ENCODE data around the gene METTL15. TPM values are rescaled to one million over a fixed set of nuclear protein-coding genes. Genes with fewer than 3 reads are reported as not detected.

The METTL15 gene
- total and polyA plus RNA-seq, 3 experiments from 2014 or later: 7.9 to 15.3 (median 14.1) TPM

DNA sequence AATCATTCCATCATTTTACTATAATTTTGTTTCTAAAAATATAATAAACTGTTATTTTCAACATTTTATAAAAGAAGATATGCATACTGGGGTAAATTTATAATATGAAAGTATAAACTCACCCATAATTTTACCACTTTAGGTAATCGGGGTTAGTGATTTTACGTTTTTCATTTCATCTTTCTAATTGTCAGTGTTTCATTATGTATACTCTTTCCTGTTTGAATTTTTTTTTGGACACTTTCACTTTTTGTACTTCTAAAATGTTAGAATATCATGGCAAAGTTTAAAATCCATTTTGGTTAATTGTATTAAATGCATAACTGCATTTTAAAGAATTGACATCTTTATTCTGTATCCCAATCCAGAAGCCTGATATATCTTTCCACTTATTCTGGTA is 115.8 kb downstream of the METTL15 start:
- Mint-ChIP-seq H3K4me3 (no peak overlapping the region), H3K27ac (no peak overlapping the region), H3K4me1 (peaks cover 25 to 42% (median 40%) of the 10 kb centered on the region in 3 donors), H3K9me3 (peaks cover 0 to 15% (median 0%) of the 10 kb centered on the region in 5 donors), H3K27me3 (no peaks in the 10 kb centered on the region), H3K36me3 (peaks cover 4 to 39% (median 11%) of the 10 kb centered on the region in 3 donors)
- no peaks in the 10 kb centered on the region for H3K4me1 ChIP-seq (ENCODE audit: insufficient read depth, low read length)
- no peak overlapping the region for H3K4me3 ChIP-seq (ENCODE audit: low read length)
- DNase-seq: no peak
- CTCF ChIA-PET: no interaction called here
- no peaks in the 10 kb centered on the region for H3K9me3 ChIP-seq (ENCODE audit: low read length)
- POLR2A ChIA-PET: no interaction called here
- H3K36me3 ChIP-seq (ENCODE audit: insufficient read depth, low read length): no peaks in the 10 kb centered on the region
- H3K27ac ChIP-seq (ENCODE audit: low read depth, low read length): no peak overlapping the region
- no peaks in the 10 kb centered on the region for H3K27me3 ChIP-seq (ENCODE audit: insufficient read depth, low read length, poor library complexity, severe bottlenecking)

DNA sequence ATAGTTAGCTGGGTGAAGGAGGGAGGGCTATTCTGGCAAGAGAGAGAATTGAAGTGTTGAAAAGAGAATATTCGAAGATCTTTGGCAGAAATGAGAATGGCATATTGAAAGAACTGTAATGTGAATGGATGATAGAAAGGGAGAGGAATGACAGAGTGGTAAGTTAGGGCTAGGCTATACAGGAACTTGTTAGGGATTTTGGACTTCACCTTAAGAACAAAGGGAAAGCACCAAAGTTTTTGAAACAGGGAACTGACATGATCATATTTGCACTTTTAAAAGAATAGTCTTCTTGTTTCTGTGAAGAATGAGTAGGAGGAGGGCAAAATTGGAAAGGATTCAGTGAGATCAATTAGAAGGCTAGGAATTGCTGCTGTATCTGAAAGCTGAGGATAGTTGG is 119.3 kb downstream of the METTL15 start:
- Mint-ChIP-seq H3K4me1 (peaks cover 12 to 33% (median 16%) of the 10 kb centered on the region in 3 donors), H3K36me3 (peaks cover 15 to 22% (median 17%) of the 10 kb centered on the region in 3 donors)
- no peaks in the 10 kb centered on the region for H3K36me3 ChIP-seq (ENCODE audit: insufficient read depth, low read length)

DNA sequence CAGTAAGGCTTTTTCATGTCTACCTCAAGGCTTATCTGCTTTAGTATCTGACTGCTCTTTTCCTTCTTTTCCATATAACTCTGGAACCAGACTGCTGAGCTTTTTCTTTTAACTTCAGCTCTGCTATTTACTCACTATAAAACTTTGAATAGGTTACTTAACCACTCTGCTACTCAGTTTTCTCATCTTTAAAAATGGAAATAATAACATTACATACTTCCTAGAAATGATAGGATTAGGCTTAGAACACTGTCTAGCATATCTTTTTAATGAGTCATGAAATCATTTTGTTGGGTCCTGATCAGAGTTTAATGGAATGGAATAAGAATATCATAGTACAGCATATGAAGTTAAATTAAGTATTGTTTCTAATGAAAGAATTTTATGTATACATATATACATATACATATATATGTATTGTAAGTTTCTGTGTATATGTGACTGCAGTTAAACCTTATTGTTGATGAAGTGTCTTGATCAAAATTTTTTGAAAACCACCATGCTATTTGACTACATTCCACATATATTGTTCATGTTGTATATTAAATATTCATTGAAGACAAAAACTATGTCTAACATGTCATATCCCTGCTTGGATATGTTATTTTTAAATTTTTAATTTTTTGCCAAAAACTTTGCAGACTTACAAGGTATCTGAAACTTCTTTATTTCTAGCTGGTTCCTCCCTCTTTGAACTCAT is 120.2 kb downstream of the METTL15 start:
- Mint-ChIP-seq H3K9me3 (peaks cover 0 to 3% (median 0%) of the 10 kb centered on the region in 5 donors), H3K4me1 (peaks cover 11 to 25% (median 12%) of the 10 kb centered on the region in 3 donors), H3K27ac (no peak overlapping the region), H3K4me3 (no peak overlapping the region), H3K27me3 (no peaks in the 10 kb centered on the region), H3K36me3 (peaks cover 17 to 26% (median 18%) of the 10 kb centered on the region in 3 donors)
- H3K27ac ChIP-seq (ENCODE audit: low read depth, low read length): no peak overlapping the region
- H3K4me3 ChIP-seq (ENCODE audit: low read length): no peak overlapping the region
- no peaks in the 10 kb centered on the region for H3K9me3 ChIP-seq (ENCODE audit: low read length)
- no peak for DNase-seq
- ChIA-PET CTCF (no interaction called here), POLR2A (no interaction called here)
- no peaks in the 10 kb centered on the region for H3K4me1 ChIP-seq (ENCODE audit: insufficient read depth, low read length)
- H3K27me3 ChIP-seq (ENCODE audit: insufficient read depth, low read length, poor library complexity, severe bottlenecking): no peaks in the 10 kb centered on the region
- H3K36me3 ChIP-seq (ENCODE audit: insufficient read depth, low read length): no peaks in the 10 kb centered on the region

More for the DNA sequence above, 119.3 kb downstream of the METTL15 start:
- H3K27me3 ChIP-seq (ENCODE audit: insufficient read depth, low read length, poor library complexity, severe bottlenecking): no peaks in the 10 kb centered on the region
- no peaks in the 10 kb centered on the region for H3K4me1 ChIP-seq (ENCODE audit: insufficient read depth, low read length)
- no peak overlapping the region for H3K27ac Mint-ChIP-seq
- CTCF ChIA-PET: no interaction called here
- no peak overlapping the region for H3K27ac ChIP-seq (ENCODE audit: low read depth, low read length)
- no peak overlapping the region for H3K4me3 ChIP-seq (ENCODE audit: low read length)
- no peaks in the 10 kb centered on the region for H3K9me3 ChIP-seq (ENCODE audit: low read length)
- H3K9me3 Mint-ChIP-seq: peaks cover 0 to 3% (median 0%) of the 10 kb centered on the region in 5 donors
- no peaks in the 10 kb centered on the region for H3K27me3 Mint-ChIP-seq
- POLR2A ChIA-PET: no interaction called here
- no peak for DNase-seq
- H3K4me3 Mint-ChIP-seq: no peak overlapping the region

DNA sequence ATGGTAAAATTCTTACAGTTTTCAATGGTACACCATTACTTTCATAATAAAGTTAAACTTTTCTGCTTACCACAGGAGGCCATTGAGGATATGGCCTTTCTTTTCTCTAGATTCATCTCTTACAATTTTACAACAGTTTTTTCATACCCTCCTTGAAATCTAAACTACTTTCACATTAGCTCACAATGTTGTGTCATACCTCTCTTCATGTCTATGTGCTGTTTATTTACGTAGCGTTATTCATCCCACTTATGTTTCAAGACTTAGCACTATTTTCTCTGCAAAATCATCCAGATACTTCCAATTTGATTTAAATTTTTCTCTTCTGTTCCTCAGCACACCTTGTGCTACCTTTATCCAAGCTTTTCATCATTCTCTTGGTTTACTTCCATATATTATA is 123.3 kb downstream of the METTL15 start:
- Mint-ChIP-seq H3K9me3 (peaks cover 0 to 5% (median 3%) of the 10 kb centered on the region in 5 donors), H3K4me1 (peaks cover 0 to 9% (median 7%) of the 10 kb centered on the region in 3 donors), H3K4me3 (no peak overlapping the region), H3K27me3 (no peaks in the 10 kb centered on the region), H3K36me3 (peaks cover 17 to 31% (median 21%) of the 10 kb centered on the region in 3 donors), H3K27ac (no peak overlapping the region)
- ChIA-PET POLR2A (no interaction called here), CTCF (no interaction called here)
- Histone ChIP-seq H3K4me3 (ENCODE audit: low read length) (no peak overlapping the region), H3K27me3 (ENCODE audit: insufficient read depth, low read length, poor library complexity, severe bottlenecking) (no peaks in the 10 kb centered on the region), H3K27ac (ENCODE audit: low read depth, low read length) (no peak overlapping the region), H3K9me3 (ENCODE audit: low read length) (no peaks in the 10 kb centered on the region), H3K36me3 (ENCODE audit: insufficient read depth, low read length) (no peaks in the 10 kb centered on the region), H3K4me1 (ENCODE audit: insufficient read depth, low read length) (no peaks in the 10 kb centered on the region)
- no peak for DNase-seq

DNA sequence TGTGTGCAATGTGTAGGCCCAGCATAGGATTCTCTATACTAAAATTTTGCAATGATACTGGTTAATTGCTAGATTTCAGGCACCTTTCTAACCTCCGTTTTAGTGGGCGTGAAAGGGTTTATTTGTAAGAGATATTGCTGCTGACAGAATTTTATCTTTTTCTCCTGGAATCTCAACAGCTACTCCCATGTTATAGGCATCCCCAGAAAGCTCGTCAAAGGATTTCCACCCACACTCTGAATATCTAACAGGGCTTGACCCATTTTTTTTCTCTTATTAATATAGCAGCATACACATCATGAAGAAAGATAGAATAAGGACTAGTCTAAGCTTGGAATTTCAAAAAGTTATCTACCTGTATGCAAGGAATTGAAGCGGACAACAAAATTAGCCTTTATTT is 124.5 kb downstream of the METTL15 start:
- Mint-ChIP-seq H3K27me3 (no peaks in the 10 kb centered on the region), H3K9me3 (peaks cover 0 to 6% (median 4%) of the 10 kb centered on the region in 5 donors), H3K27ac (no peak overlapping the region), H3K36me3 (peaks cover 18 to 34% (median 20%) of the 10 kb centered on the region in 3 donors), H3K4me1 (peaks cover 0 to 9% (median 5%) of the 10 kb centered on the region in 3 donors), H3K4me3 (no peak overlapping the region)
- H3K4me3 ChIP-seq (ENCODE audit: low read length): no peak overlapping the region
- no peaks in the 10 kb centered on the region for H3K4me1 ChIP-seq (ENCODE audit: insufficient read depth, low read length)
- no peaks in the 10 kb centered on the region for H3K9me3 ChIP-seq (ENCODE audit: low read length)
- H3K27me3 ChIP-seq (ENCODE audit: insufficient read depth, low read length, poor library complexity, severe bottlenecking): no peaks in the 10 kb centered on the region
- no peak overlapping the region for H3K27ac ChIP-seq (ENCODE audit: low read depth, low read length)
- ChIA-PET CTCF (no interaction called here), POLR2A (no interaction called here)
- no peak for DNase-seq
- H3K36me3 ChIP-seq (ENCODE audit: insufficient read depth, low read length): no peaks in the 10 kb centered on the region

DNA sequence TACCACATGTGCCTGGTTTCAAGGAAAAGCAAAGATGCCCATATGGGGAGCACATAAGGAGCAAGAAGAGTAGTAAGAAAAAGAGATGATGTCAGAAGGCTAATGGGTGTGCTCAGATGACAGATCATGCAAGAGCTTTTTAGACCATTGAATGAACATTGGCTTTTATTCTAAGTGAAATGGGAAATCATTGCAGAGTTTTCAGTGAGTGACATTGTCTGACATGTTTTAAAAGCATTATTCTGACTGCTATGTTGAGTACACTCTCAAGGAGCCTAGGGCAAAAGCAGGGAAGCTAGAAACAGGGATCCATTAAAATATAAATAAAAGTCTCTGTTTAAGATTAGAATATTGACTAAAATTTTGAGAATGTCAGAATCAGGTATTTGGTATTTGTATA is 133.6 kb downstream of the METTL15 start:
- H3K36me3 ChIP-seq (ENCODE audit: insufficient read depth, low read length): no peaks in the 10 kb centered on the region
- Mint-ChIP-seq H3K36me3 (peaks cover 12 to 47% (median 19%) of the 10 kb centered on the region in 3 donors), H3K4me1 (peaks cover 1 to 7% (median 3%) of the 10 kb centered on the region in 3 donors), H3K4me3 (no peak overlapping the region), H3K9me3 (peaks cover 0 to 2% (median 0%) of the 10 kb centered on the region in 5 donors), H3K27ac (no peak overlapping the region), H3K27me3 (no peaks in the 10 kb centered on the region)
- CTCF ChIA-PET: no interaction called here
- H3K4me1 ChIP-seq (ENCODE audit: insufficient read depth, low read length): no peaks in the 10 kb centered on the region
- H3K27ac ChIP-seq (ENCODE audit: low read depth, low read length): no peak overlapping the region
- DNase-seq: no peak
- POLR2A ChIA-PET: no interaction called here
- no peaks in the 10 kb centered on the region for H3K27me3 ChIP-seq (ENCODE audit: insufficient read depth, low read length, poor library complexity, severe bottlenecking)
- H3K9me3 ChIP-seq (ENCODE audit: low read length): no peaks in the 10 kb centered on the region
- no peak overlapping the region for H3K4me3 ChIP-seq (ENCODE audit: low read length)

DNA sequence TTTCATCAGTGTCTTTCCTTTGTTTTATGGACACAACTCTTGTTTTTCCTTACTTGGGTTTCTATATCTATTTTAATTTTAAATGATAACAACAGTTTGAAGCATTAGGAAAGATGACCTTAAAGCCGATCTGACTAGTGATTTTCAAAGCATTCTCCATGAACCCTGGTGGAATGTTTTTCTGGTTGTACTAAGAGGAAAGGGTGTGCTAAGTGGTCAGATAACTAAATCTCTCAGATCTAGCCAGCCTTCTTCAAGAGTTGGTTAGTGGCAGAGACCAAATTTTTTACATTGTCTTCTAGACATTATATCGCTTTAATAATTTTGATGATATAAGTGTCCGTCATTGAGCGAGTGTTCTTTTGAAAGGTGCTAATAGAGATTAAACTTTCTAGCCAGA is 134.4 kb downstream of the METTL15 start:
- Histone ChIP-seq H3K27me3 (ENCODE audit: insufficient read depth, low read length, poor library complexity, severe bottlenecking) (no peaks in the 10 kb centered on the region), H3K4me1 (ENCODE audit: insufficient read depth, low read length) (no peaks in the 10 kb centered on the region), H3K27ac (ENCODE audit: low read depth, low read length) (no peak overlapping the region), H3K9me3 (ENCODE audit: low read length) (no peaks in the 10 kb centered on the region), H3K4me3 (ENCODE audit: low read length) (no peak overlapping the region), H3K36me3 (ENCODE audit: insufficient read depth, low read length) (no peaks in the 10 kb centered on the region)
- Mint-ChIP-seq H3K9me3 (peaks cover 0 to 2% (median 0%) of the 10 kb centered on the region in 5 donors), H3K4me1 (peaks cover 1 to 7% (median 3%) of the 10 kb centered on the region in 3 donors), H3K36me3 (peaks cover 12 to 41% (median 19%) of the 10 kb centered on the region in 3 donors), H3K4me3 (no peak overlapping the region), H3K27me3 (no peaks in the 10 kb centered on the region), H3K27ac (peak overlapping the region in 1 of 8 donors; percentile 29)
- DNase-seq: no peak
- ChIA-PET CTCF (no interaction called here), POLR2A (no interaction called here)

DNA sequence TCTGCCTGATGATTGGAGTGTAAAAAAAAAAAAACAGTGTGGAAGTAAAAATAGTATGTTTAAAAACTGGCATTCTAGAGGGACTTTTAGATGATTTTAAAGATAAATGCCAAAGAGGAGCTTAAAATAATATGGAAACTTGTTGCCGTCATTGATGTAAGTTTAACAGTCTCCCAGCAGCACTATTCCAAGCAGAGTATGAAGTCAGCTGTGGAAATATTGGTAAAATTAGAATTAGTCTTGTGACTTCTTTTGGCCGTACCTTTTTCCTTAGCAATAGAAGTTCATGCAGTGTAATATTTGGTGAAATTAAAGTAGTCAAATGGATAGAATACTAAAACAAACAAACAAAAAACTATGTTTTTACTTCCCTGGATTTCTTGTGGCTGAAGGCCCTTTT is 134.9 kb downstream of the METTL15 start:
- H3K9me3 Mint-ChIP-seq: peaks cover 0 to 2% (median 0%) of the 10 kb centered on the region in 5 donors
- ChIA-PET CTCF (no interaction called here), POLR2A (no interaction called here)
- peaks cover 1 to 7% (median 3%) of the 10 kb centered on the region in 3 donors for H3K4me1 Mint-ChIP-seq
- no peak overlapping the region for H3K4me3 Mint-ChIP-seq
- no peak overlapping the region for H3K4me3 ChIP-seq (ENCODE audit: low read length)
- no peaks in the 10 kb centered on the region for H3K27me3 ChIP-seq (ENCODE audit: insufficient read depth, low read length, poor library complexity, severe bottlenecking)
- no peak overlapping the region for H3K27ac ChIP-seq (ENCODE audit: low read depth, low read length)
- H3K36me3 Mint-ChIP-seq: peaks cover 12 to 42% (median 19%) of the 10 kb centered on the region in 3 donors
- H3K27me3 Mint-ChIP-seq: no peaks in the 10 kb centered on the region
- DNase-seq: no peak
- no peaks in the 10 kb centered on the region for H3K9me3 ChIP-seq (ENCODE audit: low read length)
- H3K36me3 ChIP-seq (ENCODE audit: insufficient read depth, low read length): no peaks in the 10 kb centered on the region
- no peak overlapping the region for H3K27ac Mint-ChIP-seq
- H3K4me1 ChIP-seq (ENCODE audit: insufficient read depth, low read length): no peaks in the 10 kb centered on the region

All from CD8-positive, alpha-beta memory T cell (primary cell).